NCI-H2196 treated with DMSO at 0.1 percent for 48 hours (cell line): ENCODE data around the gene TOLLIP.

Source experiments
- DNase-seq: peaks from one replicate; lab custom pipeline; 2025; ENCODE audit not compliant: unreplicated experiment; lab: John Stamatoyannopoulos, UW

The TOLLIP gene

GRCh38 chr11:1317993-1318392 is 8.6 kb upstream of the TOLLIP start:
- no peak for DNase-seq

GRCh38 chr11:1317432-1317831 is 8.0 kb upstream of the TOLLIP start:
- no peak for DNase-seq

DNA sequence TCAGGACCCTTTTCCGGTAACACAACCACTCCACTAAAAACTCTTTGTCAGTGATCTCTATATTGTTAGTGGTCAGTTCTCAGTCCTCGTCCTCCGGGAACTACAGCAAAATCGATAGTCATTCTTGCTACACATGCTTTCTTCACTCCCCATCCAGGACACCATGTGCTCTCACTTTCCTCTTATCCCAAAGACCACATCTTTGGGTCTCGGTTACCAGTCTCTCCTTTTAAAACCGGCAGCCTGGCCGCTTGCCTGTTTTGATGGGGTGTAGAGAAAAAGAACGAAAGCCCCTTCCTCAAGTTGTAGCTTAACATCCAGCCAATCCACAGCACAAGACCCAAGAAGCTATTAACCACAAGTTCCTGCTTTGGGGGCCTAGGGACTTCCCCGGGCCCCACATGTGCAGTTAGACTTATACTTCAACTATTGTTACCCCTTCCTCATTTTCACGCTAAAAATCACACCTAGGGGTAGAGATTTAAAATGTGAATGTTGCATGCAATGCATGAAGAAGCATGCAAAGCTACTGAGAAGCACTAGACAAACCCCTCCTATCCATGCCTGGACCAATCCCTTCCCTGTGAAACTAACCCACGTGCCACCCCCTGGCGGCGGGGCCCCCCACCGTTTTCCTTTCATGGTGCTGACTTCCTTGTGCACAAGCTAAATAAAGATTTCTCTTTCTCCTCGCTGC is 1.5 kb upstream of the TOLLIP start:
- no peak for DNase-seq

DNA sequence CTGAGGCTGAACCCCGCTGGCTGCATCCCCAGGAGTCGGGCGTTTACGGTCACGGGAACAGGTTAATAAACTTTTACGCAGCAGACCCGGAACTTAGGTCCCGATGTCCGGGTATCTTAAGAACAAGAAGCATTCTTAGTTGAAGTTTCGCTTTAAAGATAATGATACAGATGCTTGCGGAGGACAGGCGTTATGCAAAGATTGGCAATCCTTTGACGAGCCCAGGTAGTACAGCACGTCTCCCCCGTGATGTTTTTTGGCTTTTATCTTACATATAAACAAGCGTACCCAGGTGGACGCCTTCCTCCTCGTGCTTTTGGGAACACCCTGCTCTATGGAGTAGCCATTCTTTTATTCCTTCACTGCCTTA is 871 bp upstream of the TOLLIP start:
- no peak for DNase-seq

GRCh38 chr11:1308743-1309497 is 512 bp downstream of the TOLLIP start:
- DNase-seq = no peak

- no peak for DNase-seq
These were observed 1.3 kb downstream of the TOLLIP start for GRCh38 chr11:1307998-1308742.

DNA sequence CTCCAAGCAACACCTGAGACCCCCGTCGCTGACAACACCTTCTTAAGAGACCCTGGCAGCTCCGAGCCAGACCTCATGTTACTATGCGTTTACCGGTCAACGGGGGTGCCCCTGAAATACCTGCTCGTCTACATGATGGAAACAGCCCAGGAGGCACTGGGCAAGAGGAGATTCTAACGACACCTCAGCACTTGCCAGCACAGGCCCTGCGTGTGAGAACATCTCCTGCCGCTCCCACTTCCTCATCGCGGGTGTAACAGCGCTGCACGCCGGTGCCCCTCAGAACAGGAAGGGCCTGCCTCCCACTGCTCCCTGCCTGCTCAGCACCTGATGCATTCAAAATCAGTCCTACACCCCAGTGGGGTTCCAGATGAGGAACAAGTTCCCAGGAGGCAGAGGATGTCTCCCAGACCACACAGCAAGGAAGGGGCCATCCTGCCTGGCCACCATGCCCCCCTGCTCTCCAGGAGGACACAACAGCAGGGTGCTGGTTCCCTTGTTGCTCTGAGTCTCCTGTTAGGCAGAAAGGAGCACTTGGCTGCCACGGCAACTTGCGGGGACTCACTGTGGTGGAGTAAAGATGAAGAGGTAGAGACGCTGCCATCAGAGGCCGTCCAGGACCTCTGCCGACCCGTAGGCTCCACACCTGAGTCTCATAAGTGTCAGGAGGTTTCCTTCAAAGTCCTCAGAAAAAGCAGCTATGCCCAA is 2.1 kb downstream of the TOLLIP start:
- DNase-seq = no peak

DNA sequence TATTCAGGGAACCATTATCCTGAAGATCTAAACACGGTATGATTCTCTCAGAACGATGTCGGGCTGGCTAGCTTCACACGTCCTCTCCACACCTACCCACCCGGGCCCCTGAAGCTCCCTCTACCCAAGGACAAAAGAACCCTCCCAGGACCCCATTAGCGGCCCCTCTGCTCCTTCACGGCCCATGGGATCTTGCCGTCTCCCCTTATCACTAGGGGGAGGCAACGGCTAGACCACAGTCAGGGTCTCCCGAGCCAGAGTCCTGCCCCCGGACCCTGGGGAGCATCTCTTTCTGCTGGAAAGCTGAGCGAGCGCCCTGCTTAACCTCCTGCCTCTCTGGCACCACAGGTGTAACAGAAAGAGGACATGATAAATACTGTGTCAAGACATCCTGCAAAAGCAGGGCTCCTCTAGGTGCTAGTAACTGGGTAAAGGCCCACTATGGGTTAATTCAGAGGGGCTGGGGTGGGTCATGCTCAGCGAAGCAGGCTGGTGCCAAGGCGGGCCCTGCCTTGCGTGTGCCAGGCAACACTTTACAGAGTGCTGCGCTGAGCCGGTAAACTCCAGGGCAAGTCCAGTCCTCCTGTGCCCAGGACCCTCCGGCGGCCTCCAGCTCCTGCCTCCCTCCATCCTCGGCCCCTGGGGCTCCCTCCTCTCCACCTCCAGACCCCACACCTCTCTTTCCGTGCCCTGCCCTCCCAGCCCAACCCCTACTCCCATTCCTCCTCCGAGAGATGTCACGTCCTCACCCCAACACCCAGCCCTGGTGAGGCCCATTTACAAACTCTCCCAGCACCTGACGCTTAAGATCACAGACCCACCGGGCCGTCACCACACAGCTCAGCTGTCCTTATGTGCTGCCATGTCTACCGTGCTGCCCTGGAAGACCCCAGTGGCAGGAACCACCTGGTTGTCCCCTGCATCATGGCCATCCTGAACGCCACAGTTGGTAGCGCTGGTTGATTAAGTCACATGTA is 3.0 kb downstream of the TOLLIP start:
- no peak for DNase-seq

DNA sequence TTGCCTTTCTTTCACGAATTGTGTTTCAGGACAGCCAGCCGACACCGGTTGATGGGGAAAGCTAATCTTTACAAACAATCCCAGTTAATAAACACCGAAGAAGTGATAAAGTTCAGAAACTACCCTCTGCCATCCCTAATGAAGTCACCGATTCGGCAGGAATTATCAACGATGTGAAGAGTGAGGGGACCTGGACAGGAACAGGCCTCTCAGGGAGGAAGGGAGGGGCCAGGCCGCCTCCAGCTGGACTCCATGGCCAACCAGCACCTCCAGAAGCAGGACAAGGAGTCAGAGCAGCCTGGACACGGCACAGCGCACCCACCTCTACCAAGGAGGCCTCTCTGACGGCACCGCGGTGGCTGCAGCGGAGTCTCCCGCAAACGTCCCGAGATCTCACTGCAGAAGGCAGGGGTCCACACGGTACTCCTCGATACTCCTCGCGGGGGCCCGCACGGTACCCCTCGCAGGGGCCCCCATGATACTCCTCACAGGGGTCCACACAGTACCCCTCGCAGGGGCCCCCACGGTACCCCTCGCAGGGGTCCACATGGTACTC is 3.9 kb downstream of the TOLLIP start:
- DNase-seq = no peak

DNA sequence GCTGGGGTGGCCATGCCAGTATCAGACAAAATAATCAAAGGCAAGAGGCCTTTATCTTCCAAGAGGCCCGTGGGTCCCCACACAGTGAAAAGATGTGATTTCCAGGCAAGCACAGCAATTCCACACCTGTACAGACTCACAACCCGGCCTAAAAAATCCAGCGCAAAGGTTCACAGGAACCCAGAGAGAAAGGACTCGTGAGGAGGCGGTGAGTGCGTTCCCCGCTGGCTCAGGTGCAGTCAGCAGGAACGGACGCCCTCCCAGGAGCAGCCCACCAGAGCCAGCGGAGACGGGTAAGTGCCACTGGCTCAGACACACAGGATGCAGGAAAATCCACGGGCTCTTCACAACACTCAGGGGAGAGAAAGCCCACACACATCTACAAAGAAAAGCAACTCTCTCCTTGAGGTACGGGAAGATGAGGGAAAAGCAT is 4.4 kb downstream of the TOLLIP start:
- no peak for DNase-seq

GRCh38 chr11:1304380-1304779 is 5.1 kb downstream of the TOLLIP start:
- DNase-seq = no peak

GRCh38 chr11:1303973-1304372 is 5.5 kb downstream of the TOLLIP start:
- DNase-seq = no peak

GRCh38 chr11:1303126-1303821 is 6.2 kb downstream of the TOLLIP start:
- no peak for DNase-seq

- no peak for DNase-seq
These were observed 6.8 kb downstream of the TOLLIP start for GRCh38 chr11:1302461-1303125.

GRCh38 chr11:1302041-1302460 is 7.4 kb downstream of the TOLLIP start:
- DNase-seq = no peak

DNA sequence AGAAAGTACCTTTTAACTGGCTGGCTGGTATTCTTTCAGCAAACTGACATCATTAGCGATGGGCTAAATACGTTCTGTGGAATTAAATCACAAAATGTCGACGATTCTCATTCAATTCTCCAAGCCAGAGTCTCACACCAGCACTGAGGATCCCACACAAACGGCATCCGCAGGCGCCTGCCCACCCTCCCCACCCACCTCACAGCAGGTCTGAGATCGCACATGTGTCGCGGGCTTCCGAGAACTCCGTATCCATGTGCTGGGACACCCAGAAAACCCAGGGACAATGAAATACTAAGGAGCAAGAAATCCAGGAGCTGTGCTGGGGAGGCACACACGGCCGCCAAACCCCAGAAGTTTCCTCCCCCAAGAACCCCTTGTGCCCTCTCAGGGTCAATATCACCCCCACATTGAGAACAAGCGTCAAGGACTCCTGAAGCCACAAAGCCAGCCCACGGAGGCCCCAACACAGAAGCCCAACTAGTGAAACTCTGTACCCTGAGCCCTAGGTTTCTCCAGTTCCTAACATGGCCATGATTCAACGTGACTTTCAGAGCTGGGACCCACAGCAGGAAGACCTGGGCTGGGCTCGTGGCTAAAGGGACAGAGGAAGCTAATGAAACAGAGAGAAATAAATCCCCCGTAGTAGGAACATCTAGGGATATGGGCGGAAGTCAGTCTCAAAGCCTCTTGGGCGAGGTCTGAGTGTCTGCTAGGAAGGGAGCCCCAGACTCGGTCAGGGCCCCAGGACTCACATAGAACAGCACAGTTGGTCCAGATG is 8.0 kb downstream of the TOLLIP start:
- no peak for DNase-seq

DNA sequence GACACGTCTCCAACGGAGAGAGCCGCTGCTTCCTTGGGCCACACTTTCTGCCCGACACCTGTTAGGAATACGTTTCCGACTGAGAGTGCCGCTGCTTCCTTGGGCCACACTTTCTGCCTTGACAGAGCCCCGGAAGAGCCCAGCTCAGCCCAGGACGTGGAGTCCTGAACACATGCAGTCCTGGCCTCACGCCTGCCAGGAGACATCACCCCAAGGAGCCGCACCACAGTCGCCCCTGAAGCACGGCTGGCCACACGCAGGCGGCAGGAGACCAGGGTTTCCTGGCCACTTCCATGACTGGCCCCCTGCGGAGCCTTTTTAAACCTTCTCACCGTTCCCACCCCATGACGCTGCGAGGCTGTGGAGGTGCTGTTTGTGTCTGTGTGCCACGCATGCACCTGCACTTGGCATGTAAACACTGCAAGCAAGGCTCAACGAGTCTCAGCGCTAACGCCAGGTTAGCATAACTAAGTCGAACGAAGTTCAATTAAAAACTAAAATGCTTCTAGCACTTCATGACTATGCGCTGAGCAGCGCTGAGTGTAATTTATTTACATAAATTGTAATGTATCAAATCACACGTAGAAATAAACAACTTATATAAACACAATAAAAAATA is 8.8 kb downstream of the TOLLIP start:
- no peak for DNase-seq

- no peak for DNase-seq
These were observed 9.3 kb downstream of the TOLLIP start for GRCh38 chr11:1300121-1300520.
